NAMALWA (cell line): ENCODE results near the gene KLHL36.

Experiments
- DNase-seq: peaks from one replicate; pipeline ENCODE4 v3.0.0-alpha.2; 2015; ENCODE audit warnings: low spot score

Gene KLHL36

DNA sequence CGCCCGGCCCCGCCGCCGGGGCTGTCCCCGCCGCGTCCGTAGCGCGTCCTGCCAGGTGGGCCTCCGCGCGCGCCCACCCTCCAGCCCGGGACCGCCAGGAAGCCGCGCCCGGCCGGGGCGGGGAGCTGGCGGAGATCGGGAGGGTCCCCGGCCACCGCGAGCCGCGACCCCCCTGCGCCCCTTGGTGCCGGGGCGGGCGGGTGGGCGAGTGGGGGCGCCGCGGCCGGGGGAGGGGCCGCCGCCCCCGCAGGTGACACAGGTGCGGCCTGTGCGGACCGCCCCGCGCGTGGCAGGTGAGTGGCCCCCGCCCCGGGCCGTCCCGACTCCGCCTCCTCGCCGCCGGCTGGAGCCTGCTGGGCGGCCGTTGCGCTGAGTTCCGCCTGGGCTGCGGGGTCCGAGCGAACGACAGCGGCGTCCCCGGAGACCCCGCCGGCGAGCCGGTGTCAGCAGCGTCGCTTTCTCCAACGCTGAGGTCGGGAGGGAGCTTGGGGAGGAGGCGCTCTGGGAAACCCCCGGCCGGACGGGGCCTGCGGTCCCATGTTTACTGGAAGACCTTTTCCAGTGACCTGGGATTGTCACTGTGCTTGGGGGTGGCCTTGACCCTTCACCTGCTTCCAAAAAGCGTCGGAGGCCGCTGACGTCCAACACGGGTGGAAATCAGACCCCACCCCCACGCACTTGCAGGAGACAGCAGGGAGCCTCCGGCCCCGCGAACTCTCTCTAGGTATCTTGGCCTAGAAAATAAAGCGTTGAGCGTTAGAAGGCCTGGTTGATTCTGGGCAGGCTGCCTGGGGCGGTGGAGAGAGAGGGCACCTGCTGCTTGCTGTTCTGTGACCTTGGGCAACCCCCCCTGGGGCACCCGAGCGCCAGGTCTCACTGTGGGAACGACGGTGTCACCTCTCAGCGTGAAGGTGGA lies 542 bp downstream of the KLHL36 start:
- peak; percentile 20 for DNase-seq

DNA sequence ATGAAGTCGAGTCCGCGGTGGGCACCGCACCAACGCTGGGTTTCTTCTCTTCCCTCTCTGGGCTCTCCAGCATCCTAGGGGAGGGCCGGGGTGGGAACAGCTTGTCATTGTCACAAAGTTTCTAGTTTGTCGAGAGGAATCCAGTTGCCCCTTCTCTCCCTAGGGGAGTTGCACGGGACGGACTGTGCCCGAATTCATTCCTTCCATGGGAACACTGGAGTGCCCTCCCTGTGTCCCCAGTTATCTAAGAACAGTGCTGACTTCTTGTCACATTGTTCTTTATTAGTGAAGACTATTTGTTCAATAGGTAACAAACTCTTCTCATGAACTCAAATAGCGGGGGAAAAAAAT lies 1.2 kb downstream of the KLHL36 start:
- DNase-seq: no peak

DNA sequence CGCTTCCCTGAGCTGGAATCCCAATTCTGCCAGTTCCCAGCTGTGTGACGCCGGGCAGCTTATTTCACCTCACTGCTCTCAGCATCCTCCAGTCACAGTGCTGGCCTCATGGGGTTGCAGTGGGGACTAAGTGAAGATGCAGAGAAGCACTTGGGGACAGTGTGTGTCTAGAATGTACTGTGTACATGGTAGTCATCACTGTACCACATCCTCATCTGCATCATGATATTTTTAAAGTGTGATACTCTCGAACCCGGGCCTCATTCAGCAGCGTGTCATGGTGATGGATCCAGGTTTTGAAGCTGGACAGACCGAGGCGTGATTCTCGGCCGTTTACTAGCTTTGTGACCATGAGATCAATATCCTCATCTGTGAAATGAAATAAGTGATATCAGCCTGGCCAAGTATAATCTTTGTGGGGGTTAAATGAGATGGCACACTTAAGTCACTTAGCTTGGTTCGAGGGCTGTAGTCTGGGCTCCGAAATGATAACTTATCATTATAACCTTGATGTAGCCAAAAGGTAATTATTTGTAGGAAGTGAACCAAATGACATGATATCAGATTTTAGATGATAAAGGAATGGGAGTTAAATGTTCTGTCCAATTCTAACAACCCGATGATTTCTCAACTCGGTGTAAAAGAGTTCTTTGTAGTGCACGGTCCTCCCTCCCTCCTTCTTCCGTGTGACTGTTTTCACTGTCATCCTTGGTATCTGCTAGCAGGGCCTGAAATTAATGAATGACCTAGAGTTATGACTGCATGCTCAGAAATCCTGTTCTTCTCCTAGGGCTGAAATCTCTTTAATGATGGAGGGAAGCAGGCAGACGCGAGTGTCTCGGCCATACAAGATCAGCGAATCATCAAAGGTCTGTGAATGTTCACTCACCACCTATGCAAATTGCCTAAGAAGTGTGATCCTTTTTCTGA lies 2.0 kb downstream of the KLHL36 start:
- DNase-seq: no peak

DNA sequence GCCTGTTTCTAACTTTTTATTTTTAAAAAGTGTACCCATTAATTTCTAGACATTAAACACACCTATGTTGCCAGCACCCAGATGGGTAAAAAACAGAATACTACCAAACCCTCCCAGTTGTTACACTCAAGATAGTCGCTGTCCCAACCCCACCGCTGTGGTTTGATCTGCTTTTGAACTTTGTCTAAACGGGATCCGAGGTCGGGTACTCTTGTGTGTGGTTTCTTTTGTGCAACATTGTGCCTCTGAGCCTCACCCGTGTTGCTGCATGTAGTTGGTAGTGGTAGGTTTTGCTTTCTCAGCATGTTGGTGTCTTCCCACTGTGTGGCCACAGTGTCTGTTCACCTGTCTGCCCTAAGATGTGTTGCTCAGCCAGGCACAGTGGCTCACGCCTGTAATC lies 4.3 kb downstream of the KLHL36 start:
- no peak for DNase-seq

DNA sequence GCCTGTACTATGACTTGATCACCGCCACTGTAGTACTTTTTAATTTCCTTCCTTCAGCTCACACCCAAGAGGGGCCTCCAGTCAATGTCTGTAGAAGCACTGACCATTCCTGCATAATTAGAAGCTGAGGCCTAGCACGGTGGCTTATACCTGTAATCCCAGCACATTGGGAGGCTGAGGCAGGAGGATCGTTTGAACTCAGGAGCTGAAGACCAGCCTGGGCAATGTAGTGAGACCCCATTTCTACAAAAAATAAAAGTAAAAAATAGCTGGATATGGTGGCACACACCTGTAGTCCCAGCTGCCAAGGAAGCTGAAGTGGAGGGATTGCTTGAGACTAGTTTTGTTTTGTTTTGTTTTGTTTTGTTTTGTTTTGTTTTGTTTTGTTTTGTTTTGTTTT lies 5.9 kb downstream of the KLHL36 start:
- DNase-seq: no peak

DNA sequence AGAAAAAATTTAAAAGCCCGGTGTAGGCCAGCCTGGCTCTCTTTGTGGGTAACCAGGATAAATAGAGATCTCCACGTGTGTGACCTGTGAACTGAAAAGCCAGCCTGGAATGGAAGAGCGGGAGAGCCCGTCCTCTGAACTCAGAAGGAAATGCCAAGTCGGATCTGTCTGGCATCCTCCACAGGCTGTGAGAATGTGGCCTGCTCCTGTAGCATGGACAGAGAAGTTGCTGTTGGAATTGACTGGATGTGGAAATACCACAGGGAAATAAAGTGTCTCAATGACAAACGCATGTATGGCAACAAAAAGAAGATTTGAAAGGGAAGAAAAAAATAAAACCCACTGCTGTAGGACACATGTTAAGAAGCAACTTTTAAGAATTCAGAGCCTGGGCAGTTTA lies 6.7 kb downstream of the KLHL36 start:
- DNase-seq: no peak

DNA sequence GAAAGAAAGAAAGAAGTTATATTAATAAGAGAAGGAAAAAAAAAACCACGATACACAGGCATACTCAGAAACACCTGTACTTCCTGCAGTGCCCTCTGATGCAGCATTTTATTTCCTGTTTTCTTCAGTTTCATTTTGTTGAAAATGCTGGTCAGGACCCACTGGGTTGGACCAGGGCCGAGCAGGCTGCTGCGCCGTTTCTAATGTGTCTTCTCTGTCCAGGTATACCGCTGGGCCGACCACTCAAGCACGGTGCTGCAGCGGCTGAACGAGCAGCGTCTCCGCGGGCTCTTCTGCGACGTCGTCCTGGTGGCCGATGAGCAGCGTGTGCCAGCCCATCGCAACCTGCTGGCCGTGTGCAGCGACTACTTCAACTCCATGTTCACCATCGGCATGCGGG lies 8.3 kb downstream of the KLHL36 start:
- peak; percentile 37 for DNase-seq

DNA sequence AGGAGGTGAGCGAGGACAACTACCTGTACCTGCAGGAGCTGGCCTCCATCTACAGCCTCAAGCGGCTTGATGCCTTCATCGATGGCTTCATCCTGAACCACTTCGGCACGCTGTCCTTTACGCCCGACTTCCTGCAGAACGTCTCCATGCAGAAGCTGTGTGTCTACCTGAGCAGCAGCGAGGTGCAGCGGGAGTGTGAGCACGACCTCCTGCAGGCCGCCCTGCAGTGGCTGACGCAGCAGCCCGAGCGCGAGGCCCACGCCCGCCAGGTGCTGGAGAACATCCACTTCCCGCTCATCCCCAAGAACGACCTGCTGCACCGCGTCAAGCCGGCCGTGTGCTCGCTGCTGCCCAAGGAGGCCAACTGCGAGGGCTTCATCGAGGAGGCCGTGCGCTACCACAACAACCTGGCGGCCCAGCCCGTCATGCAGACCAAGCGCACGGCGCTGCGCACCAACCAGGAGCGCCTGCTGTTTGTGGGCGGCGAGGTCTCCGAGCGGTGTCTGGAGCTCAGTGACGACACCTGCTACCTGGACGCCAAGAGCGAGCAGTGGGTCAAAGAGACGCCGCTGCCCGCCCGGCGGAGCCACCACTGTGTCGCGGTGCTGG lies 9.0 kb downstream of the KLHL36 start:
- DNase-seq: no peak

DNA sequence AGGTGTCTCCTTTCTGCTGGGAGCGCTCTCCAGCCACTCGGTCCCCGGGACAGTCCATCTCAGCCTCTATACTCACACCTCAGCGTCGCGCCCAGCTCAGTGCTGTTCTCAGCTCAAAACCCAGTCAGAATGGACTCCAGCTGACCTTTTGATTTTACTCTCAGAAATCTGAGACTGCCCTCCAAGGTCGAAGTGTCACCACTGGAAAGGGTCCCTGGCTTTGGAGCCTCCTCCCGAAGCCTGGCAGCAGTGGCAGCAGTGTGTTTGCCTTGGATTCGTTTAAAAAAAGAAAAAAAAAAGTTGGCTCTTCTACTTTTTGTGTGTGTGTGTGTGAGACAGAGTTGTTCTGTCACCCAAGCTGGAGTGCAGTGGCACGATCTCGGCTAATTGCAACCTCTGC lies 10.4 kb downstream of the KLHL36 start:
- DNase-seq: no peak

DNA sequence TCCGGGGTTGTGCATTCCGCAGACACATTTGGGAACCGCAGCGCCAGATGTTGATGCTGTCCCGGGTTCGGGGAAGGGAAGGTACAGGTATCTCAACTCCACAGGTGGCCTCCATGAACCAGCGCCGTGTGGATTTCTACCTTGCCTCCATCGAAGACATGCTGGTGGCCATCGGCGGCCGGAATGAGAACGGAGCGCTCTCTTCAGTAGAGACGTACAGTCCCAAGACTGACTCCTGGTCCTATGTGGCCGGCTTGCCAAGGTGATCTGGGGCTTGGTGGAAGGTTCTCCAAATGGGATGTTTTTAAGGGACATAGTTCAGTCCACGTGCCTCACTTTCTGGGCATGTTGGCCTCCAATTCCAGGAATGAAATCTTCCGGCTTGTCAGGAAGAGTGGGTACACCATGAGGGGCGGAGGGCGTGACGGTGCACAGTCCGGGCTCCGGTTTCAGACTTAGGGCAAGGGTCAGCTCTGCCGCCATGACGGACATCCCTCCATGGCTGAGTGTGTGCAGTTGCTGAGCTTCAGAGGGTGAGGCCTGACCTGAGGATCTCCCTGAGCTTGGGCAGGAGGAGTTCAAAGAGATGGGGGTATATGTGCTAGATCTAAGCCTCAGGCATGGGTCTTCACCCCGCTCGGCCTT lies 11.5 kb downstream of the KLHL36 start:
- DNase-seq: no peak

DNA sequence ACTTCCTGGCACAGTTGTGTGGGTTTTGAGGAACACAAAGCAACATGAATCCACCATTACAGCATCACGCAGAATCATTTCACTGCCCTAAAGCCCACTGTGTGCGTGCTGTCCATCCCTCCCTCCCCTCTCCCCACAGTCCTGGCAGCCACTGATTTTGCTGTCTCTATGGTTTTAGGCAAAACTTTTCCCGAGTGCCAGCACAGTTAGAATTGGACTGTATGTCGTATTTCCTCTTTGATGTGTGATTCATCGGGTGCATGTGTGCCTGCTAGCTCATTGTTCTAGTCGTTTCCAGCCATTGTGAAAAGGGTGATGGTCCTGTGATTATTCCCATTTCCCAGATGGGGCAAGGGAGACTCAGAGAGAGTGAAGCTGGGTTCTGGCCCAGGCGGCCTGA lies 12.7 kb downstream of the KLHL36 start:
- no peak for DNase-seq

DNA sequence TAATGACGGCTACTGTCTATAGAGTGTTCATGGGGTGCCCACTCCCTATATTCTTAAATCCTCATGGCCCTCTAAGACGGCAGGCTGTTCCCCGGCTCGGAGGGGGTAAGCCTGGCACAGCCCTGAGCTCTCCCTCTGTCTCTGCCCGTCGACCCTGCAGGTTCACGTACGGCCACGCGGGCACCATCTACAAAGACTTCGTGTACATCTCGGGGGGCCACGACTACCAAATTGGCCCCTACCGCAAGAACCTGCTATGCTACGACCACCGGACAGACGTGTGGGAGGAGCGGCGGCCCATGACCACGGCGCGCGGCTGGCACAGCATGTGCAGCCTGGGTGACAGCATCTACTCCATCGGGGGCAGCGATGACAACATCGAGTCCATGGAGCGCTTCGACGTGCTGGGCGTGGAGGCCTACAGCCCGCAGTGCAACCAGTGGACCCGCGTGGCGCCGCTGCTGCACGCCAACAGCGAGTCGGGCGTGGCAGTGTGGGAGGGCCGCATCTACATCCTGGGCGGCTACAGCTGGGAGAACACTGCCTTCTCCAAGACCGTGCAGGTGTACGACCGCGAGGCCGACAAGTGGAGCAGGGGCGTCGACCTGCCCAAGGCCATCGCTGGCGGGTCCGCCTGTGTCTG lies 13.2 kb downstream of the KLHL36 start:
- DNase-seq: no peak

DNA sequence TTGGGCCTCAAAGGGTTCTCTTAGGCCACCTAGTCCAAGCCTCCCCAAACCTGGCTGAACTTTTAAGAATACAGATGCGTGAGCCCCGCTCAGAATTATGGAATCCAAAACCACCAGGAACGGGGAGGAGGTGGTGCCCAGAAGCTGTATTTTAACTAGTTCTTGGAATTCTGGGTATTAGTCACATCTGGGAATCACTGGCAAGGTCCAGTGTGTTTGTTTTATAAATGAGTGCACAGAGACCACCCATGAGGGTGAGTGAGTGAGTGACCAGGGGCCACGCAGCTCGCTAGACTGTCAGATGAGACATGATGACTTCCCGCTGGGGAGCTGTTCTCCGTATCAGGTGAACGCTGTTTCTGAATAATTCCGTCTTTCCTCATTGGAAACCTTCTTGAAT lies 14.2 kb downstream of the KLHL36 start:
- no peak for DNase-seq

DNA sequence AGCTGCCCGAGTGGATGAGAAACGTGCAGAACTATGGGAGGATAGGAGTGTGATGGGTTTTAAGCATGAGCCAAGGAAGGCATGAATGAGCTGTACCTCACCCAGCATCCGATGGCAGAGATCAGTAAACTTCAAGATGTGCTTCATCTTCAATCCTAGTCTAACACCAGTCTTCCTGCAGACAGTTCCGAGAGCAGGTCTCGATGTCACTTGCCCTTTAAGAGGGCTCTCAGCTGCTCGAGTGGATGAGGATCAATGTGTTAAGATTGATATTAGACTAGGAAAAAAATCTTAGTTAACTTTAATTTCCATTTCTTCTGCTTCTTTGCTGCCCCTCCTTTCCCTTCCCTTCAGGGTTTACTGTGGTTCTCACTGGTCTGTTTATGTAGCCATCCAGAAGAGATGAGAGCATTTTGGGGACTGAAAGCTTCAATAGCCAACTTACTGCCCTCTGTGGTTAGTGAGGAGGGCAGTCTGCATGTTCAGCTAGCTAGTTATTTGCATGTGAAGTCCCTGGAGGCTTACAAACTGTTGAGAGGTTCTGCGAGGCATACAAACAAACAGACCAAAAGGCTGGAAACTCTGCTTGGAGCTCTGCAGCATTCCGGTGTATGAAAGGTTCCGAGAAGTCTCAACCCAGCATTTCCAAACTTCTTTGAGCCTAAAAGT lies 15.3 kb downstream of the KLHL36 start:
- peak; percentile 84 for DNase-seq

DNA sequence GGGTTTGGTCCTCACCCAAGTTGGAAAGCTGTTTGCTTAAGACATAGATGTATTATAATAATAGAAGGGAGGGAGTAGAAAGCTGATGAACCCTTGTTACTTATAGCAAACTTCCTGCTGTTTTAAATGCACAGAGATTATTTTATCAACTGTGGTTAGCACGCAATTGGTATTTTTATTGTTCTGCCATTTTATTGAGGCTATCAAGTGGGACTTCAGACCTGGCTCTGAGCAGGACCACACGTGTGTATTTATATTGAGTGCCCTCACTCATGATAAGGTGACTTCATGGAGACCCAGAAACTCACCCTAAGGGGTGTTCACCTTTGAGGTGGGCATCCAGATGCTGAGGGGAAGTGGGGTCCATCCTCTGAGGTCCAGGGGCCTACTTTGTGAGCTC lies 17.0 kb downstream of the KLHL36 start:
- no peak for DNase-seq

DNA sequence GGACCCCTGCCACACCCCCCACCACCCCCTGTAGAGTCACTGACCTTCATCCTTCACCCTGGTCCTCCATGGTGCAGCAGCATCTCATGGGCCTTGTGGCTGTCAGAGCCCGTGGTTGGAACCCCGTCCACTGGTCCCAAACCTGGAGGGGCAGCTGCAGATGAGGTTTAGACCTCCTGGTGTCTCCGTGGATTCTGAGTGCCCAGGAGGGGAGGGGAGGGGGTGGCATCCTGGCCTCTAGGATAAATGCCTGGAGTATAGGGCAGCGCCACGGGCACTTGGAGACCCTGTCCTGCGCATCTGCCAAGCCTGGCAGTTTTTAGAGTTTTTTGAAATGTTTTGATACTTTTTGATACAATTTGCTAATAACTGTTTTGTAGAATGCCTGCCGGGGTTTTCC lies 17.5 kb downstream of the KLHL36 start:
- no peak for DNase-seq

DNA sequence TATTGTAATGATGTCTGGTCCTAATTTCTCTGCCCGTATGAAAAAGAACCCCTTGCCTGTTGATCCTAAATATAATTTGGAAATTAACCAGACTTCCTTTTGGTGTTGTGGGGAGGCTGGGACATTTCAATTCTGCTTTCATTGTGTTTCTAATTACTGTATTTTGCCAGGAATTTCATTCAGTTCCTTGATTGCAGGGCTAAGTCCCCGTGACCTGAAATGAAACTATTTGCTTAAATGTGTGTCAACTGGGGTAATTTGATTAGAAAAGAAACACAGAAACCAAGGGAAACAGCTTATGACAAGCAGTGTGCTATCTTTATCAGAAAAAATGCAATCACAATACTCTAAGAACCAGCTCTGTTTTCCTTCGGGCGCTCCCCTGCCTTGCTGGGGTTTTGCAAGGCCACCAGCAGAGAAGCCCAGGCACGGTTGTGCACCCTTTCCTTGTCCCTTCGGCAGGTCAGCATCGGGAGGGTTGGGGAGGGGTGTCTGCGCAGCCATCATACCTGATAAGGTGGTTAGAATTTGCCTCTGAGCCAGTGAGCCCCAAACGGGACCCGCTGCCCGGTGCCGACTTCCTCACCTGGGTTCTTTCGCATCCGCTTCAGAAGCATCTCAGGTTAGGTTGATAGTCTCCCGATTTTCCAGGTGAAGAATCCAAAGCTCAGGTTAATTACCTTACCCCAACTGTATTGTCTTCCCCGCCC lies 19.4 kb downstream of the KLHL36 start:
- no peak for DNase-seq

DNA sequence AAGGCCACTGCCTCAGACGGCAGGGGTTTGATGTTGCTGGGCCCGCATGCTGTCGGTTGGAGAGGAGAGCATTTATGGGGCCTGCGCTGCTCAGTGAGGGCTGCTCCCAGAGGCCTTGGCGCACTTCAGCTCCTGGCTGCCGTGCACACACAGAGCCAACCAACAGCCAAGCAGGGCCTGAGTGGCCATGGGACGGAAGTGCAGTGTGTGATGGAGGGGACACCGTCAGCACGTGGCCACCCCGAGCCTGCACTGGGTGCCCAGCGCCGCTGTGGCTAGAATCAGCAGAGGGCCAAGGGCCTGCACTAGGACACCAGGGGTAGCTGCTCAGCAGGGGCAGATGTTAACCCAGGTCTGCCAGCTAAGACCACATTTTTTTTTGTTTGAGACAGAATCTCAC lies 21.8 kb downstream of the KLHL36 start:
- DNase-seq: no peak

DNA sequence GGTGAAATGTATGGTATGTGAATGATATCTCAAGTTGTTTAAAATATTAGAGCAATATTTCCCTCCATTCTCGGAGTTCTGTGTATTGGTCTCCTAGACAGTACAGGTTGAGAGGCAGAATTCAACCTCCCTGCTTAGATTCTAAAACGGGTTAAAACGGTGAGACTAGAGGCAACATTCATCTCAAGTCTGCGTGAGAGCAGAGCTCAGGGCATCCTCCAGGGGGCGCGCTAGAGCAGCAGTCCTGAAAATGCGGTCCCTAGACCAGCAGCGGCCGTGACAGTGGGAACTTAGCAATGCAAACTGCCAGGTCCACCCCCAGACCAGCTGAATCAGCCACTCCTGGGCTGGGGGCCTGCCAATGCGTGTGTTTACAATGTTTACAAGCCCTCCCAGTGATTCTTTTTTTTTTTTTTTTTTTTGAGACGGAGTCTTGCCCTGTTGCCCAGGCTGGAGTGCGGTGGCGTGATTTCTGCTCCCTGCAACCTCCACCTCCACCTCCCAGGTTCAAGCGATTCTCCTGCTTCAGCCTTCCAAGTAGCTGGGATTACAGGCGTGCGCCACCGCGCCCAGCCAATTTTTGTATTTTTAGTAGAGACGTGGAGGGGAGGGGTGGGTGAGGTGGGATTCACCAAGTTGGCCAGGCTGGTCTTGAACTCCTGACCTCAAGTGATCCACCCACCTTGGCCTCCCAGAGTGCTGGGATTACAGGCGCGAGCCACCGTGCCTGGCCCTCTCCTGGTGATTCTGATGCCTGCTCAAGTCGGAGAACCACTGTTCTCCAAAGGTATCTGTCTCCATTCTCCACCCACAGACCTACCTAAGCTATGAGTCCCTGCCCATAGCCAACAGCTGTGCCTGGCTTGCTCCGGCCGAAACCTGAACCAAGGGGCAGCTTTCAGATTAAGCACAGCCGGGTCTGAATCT lies 24.2 kb downstream of the KLHL36 start:
- DNase-seq: peak; percentile 79

DNA sequence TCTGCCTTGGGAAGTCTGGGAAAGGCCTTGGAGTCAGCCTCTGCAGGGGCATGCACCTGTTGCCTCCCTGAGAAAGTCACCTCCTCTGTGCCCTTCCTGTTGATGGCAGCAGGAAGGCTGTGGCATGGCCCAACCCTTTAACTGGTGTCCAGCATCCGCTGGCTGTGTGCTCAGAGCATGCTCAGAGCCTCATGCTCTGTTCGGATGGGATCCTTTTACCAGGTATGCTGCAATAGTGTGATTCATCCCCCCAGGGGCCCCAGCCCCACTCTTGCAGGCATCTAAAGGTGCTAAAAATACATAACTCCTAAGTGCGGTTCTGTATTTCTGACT lies 24.9 kb downstream of the KLHL36 start:
- no peak for DNase-seq
